Right lobe of liver (tissue), 6 donors: ENCODE measurements around the gene SERPINF2. TPM values are rescaled to one million over a fixed set of nuclear protein-coding genes. Genes with fewer than 3 reads are reported as not detected.

Experiments used
- ATAC-seq, 4 donors: fragments of 200-7000 bp; cut with Tn5 transposase; one replicate each; pipeline ENCODE4 v1.9.1; 2020; ENCODE audit warnings: mild to moderate bottlenecking in 4 of 4, moderate library complexity in 4 of 4
- DNase-seq, 3 donors: peaks; one replicate each; pipeline ENCODE4 v3.0.0-alpha.2; 2020
- H3K27ac ChIP-seq, 3 donors: fragments of 200-600 bp; one replicate each; pipeline ENCODE4 v1.8.0; 2022
- H3K27me3 ChIP-seq, 2 donors: fragments of 200-600 bp; one replicate each; pipeline ENCODE4 v1.8.0; 2022
- H3K36me3 ChIP-seq, 4 donors: fragments of 200-600 bp; sonication (generic) in 1 of 4; one replicate each; pipeline versions ENCODE4 v1.5.1 to v1.8.0; 2017 to 2022; ENCODE audit warnings: control low read depth in 1 of 4
- H3K4me1 ChIP-seq, 4 donors: fragments of 200-600 bp; sonication (generic) in 1 of 4; one replicate each; pipeline versions ENCODE4 v1.5.1 to v1.8.0; 2017 to 2022; ENCODE audit warnings: control low read depth in 1 of 4
- H3K4me3 ChIP-seq, 3 donors: fragments of 200-600 bp; one replicate each; pipeline ENCODE4 v1.8.0; 2022
- H3K9me3 ChIP-seq, 4 donors: fragments of 200-600 bp; sonication (generic) in 1 of 4; one replicate each; pipeline versions ENCODE4 v1.5.1 to v1.8.0; 2017 to 2022; ENCODE audit warnings: control low read depth in 1 of 4
- CTCF ChIP-seq, 4 donors: fragments of 200-600 bp in 3 of 4; fragments of 450-650 bp in 1 of 4; IDR thresholded peaks; one replicate each; pipeline versions ENCODE4 v1.5.1 to v1.8.0; 2016 to 2022; ENCODE audit warnings: antibody characterized with exemption in 4 of 4, mild to moderate bottlenecking in 2 of 4
- POLR2A ChIP-seq: fragments of 450-650 bp; IDR thresholded peaks from one replicate; pipeline ENCODE4 v1.6.1; 2017; ENCODE audit warnings: antibody characterized with exemption, mild to moderate bottlenecking
- WGBS: methylation state at CpG from one replicate; pipeline ENCODE4 v1.1.6; 2018; ENCODE audit warnings: low coverage, low lambda C conversion rate; ENCODE audit not compliant: insufficient coverage; ENCODE audit errors: missing lambda C conversion rate; 5-methylcytosine and 5-hydroxymethylcytosine counted together
- intact Hi-C, 2 donors: fragments of 100-400 bp; cut with DNase I; formaldehyde crosslinking; loops; one replicate each; pipeline versions ENCODE4 v1.11.2 to v1.14.1; 2022
- total RNA-seq, 6 experiments: library from RNA; depleted of rRNA in 2 of 6; stranded (reverse); fragments of >200 nt in 2 of 6; fragmentation: NEBNext Ultra II Directional in 3 of 6; extraction: Animal tissue kit (Norgen Biotek cat#: 25700) in 3 of 6; gene quantifications; one replicate each; pipeline versions ENCODE4 v1.1.0 to v1.2.4, GENCODE V29; 2016 to 2023
- donor health status: DM: no; HTN: yes; CAD: no.
- donor health status: DM: no; HTN: no; CAD: no.
- donor health status: DM: no; HTN: no; CAD: no.
- donor health status: DM: no; HTN: yes; CAD: no.
- donor health status: DM: no; HTN: yes; CAD: no.

SERPINF2 gene
- total RNA-seq, 6 experiments from 2014 or later: 1,040 to 1,391 (median 1,137) TPM

GRCh38 chr17:1785930-1786329 lies 43.3 kb downstream of the SERPINF2 start:
- Histone ChIP-seq H3K9me3 (no peaks in the 10 kb centered on the region), H3K27me3 (no peaks in the 10 kb centered on the region), H3K36me3 (peaks cover 0 to 7% (median 0%) of the 10 kb centered on the region in 4 donors), H3K4me1 (peaks cover 4 to 14% (median 8%) of the 10 kb centered on the region in 4 donors), H3K4me3 (no peak overlapping the region), H3K27ac (peak overlapping the region; percentile 44 to 73 (median 59))
- intact Hi-C loops: no loop called here
- ATAC-seq: peak in 3 of 4 donors; percentile 1 to 40 (median 34)
- peak in 1 of 3 donors; percentile 59 for DNase-seq
- TF ChIP-seq POLR2A (no peak), CTCF (IDR thresholded peaks at IDR 0.05) (no peak)
- 66% methylated on average over 4 of the region's 4 CpGs for WGBS

- intact Hi-C loops: no loop called here
- no peaks in the 10 kb centered on the region for H3K9me3 ChIP-seq
- TF ChIP-seq CTCF (IDR thresholded peaks at IDR 0.05) (no peak), POLR2A (no peak)
- peak in 1 of 3 donors; percentile 49 for DNase-seq
- no peak overlapping the region for H3K4me3 ChIP-seq
- no peaks in the 10 kb centered on the region for H3K27me3 ChIP-seq
- H3K4me1 ChIP-seq: peaks cover 4 to 14% (median 8%) of the 10 kb centered on the region in 4 donors
- peaks cover 0 to 3% (median 0%) of the 10 kb centered on the region in 4 donors for H3K36me3 ChIP-seq
- WGBS: 57% methylated on average over 4 of the region's 7 CpGs
- H3K27ac ChIP-seq: peak overlapping the region; percentile 44 to 73 (median 59)
- peak in 3 of 4 donors; percentile 1 to 9 (median 9) for ATAC-seq
These were observed 44.0 kb downstream of the SERPINF2 start for GRCh38 chr17:1786708-1787107.

GRCh38 chr17:1787301-1787902 lies 44.7 kb downstream of the SERPINF2 start:
- peak; percentile 55 for TF ChIP-seq POLR2A
- TF ChIP-seq CTCF (IDR thresholded peaks at IDR 0.05): no peak
- intact Hi-C loops: no loop called here

GRCh38 chr17:1789936-1790335 lies 47.3 kb downstream of the SERPINF2 start:
- H3K27ac ChIP-seq: peak overlapping the region in 1 of 3 donors; percentile 59
- peak in 2 of 4 donors; percentile 17 to 39 for ATAC-seq
- intact Hi-C loops: no loop called here

More at GRCh38 chr17:1787301-1787902, 44.7 kb downstream of the SERPINF2 start:
- no peak overlapping the region for H3K4me3 ChIP-seq
- H3K9me3 ChIP-seq: no peaks in the 10 kb centered on the region
- DNase-seq: peak in 2 of 3 donors; percentile 47 to 80
- peaks cover 0 to 3% (median 0%) of the 10 kb centered on the region in 4 donors for H3K36me3 ChIP-seq
- 51% methylated on average over 12 of the region's 16 CpGs for WGBS
- peak overlapping the region; percentile 31 to 73 (median 59) for H3K27ac ChIP-seq
- H3K4me1 ChIP-seq: peaks cover 4 to 14% (median 8%) of the 10 kb centered on the region in 4 donors
- peak in 3 of 4 donors; percentile 47 to 72 (median 72) for ATAC-seq
- no peaks in the 10 kb centered on the region for H3K27me3 ChIP-seq

More at GRCh38 chr17:1789936-1790335, 47.3 kb downstream of the SERPINF2 start:
- H3K36me3 ChIP-seq: peaks cover 0 to 3% (median 0%) of the 10 kb centered on the region in 4 donors
- 36% methylated on average over 5 of the region's 5 CpGs for WGBS
- TF ChIP-seq POLR2A: no peak
- peak in 3 of 4 donors; percentile 13 to 23 (median 19) for TF ChIP-seq CTCF (IDR thresholded peaks at IDR 0.05)
- peaks cover 0 to 4% (median 2%) of the 10 kb centered on the region in 4 donors for H3K4me1 ChIP-seq
- no peaks in the 10 kb centered on the region for H3K27me3 ChIP-seq
- no peak overlapping the region for H3K4me3 ChIP-seq
- H3K9me3 ChIP-seq: no peaks in the 10 kb centered on the region
- DNase-seq: peak in 1 of 3 donors; percentile 8
